ENCODE results near the gene ICAM4. TPM values are rescaled to one million over a fixed set of nuclear protein-coding genes. Genes with fewer than 3 reads are reported as not detected.
A peak's percentile ranks its signal among the peaks of the same experiment; 100 is the strongest.
"Not testable (repeated sequence)": the region's sequence is repeated elsewhere in the genome, so short reads cannot be mapped to it uniquely, and the experiment has no call there.

The ICAM4 gene

DNA sequence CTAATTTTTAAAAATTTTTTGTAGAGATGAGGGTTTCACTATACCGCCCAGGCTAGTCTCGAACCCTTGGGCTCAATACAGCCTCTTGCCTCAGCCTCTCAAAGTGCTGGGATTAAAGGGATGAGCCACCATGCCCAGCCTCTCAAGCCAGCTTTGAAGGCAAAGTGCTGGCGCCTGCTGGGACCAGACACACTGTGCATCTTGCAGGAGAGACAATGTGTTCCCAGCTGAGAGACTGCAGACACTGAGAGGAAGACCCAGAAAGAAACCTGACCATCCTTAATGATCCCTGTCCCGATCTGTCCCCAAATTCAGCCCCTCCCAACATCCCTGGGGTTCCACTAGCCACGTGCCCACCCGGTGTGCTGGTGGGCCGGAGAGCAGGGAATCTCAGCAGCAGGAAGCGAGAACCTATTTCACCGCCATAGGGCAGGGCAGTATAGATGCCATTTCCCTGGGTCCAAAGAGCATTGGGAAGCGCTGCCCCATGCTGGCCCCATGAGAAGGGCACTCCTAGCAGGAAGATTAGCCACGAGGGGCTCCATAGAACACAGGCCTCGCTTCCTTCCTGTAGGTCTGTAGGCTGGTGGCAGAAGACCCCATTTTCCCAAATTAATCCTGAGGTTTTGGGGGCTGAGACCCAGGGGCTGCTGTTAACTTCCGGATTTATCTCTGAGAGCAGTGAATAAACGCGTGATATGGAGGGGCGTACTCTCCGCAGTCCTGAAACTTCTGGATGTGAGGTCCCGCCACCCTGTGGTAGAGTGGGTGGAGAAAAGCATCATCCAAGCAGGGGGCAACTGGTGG is 45.6 kb downstream of the ICAM4 start:
- H3K9me3 ChIP-seq (replicated peaks; ENCODE audit: low read length), result no peaks in the 10 kb centered on the region
- H3K9ac ChIP-seq (ENCODE audit: low read depth, low read length), result peak overlapping the region; percentile 96
- H3K27me3 ChIP-seq (ENCODE audit: control insufficient read depth, insufficient read depth, low read length), result no peaks in the 10 kb centered on the region
- peak overlapping the region; percentile 94 for H3K4me3 ChIP-seq (ENCODE audit: low read length)
- H3K36me3 ChIP-seq (ENCODE audit: insufficient read depth, low read length), result peaks cover 29% of the 10 kb centered on the region
- H3K4me1 ChIP-seq (ENCODE audit: control insufficient read depth, insufficient read depth, low read length), result peaks cover 18% of the 10 kb centered on the region
- H3K4me2 ChIP-seq (ENCODE audit: low read length), result peak overlapping the region; percentile 92

DNA sequence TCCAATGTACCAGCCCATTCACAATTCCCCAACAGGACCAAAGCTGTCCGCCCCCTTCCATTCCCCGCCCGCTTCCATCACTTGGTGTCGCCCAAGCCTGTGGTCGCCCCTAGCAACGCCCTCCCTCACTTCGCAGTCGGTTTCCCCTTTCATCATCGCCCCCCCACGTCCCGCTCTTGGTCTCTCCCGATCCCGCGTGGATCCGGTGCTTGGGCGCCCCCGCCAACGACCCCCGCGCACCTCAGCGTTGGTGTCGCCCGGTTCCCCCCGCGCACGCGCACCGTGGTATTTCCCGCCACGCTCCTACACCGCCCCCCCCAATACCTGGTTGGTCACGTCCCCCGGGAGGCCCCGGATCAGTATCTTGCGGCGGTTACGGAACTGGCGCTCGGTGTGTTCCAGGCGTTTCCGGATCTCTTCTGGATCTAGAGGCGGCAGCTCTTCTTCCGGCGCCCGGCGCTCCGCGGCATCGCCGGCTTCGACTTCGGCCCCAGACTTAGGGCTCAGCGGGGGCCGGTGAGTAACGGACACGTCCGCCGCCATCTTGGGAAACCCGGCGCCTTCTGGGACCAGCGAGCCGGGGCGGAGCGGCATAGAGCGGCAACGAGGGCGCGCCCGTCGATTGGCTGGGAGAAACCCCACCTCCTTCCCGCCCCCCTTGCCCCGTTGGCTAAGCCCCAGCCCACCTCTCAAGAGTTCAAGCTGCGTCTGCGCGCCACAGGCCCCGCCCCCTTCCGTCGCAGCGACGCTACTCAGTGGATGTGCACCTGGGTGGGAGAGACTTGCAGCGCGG is 46.4 kb downstream of the ICAM4 start, which contains the start of gene RAVER1:
Gene RAVER1 (minus strand): TSS at position 565 of the 793 bp plus-strand sequence. CDS start 22 bp downstream, at position 543.
- H3K4me3 ChIP-seq (ENCODE audit: low read length), result peak within 1 kb of the TSS; percentile 94
- H3K9ac ChIP-seq (ENCODE audit: low read depth, low read length), result peak within 1 kb of the TSS; percentile 96
- H3K4me2 ChIP-seq (ENCODE audit: low read length), result peak within 1 kb of the TSS; percentile 99
- H3K4me1 ChIP-seq (ENCODE audit: control insufficient read depth, insufficient read depth, low read length), result peaks cover 18% of the 10 kb centered on the region
- H3K36me3 ChIP-seq (ENCODE audit: insufficient read depth, low read length), result peaks cover 21% of the 10 kb centered on the region
- no peaks in the 10 kb centered on the region for H3K27me3 ChIP-seq (ENCODE audit: control insufficient read depth, insufficient read depth, low read length)
- H3K9me3 ChIP-seq (replicated peaks; ENCODE audit: low read length), result no peaks in the 10 kb centered on the region

DNA sequence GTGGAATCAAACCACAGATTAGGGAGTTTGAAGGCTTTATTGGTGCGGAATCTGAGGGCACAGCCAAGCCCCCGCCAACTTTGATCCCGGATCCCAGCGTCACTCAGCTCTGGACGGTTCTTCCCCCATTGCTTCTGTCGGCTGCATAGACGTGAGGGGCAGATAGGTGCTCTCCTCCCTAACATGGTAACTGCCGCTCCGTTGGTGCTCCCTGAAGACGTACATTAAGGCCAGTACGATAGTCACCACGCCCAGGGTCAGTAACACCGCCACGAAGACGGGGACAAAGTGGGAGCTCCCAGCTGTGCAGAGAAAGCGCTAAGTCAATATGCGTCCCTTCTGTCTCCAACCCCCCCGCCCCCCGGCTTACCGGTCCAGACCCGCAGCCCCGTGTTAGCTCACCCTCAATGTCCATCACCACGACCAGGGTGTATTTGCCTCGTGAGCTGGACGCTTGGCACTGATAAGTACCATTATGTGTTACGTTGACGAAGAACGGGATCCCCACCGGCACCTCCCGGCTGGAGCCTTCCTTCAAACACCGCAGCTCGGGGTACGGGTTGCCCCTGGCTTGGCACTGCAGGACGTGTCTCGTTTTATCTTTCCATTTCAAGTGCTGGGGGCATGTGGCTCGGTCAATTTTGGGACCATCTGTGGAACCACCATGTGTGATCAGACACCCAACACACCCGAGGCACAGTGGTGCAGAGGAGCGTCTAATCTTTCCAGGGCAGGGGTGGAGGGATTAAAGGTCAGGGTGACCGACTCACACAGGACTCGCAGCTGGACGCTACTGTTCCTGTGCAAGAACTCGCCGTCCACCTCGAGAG is 47.2 kb downstream of the ICAM4 start:
- peaks cover 5% of the 10 kb centered on the region for H3K27me3 ChIP-seq (ENCODE audit: control insufficient read depth, insufficient read depth, low read length)
- peak overlapping the region; percentile 94 for H3K4me3 ChIP-seq (ENCODE audit: low read length)

DNA sequence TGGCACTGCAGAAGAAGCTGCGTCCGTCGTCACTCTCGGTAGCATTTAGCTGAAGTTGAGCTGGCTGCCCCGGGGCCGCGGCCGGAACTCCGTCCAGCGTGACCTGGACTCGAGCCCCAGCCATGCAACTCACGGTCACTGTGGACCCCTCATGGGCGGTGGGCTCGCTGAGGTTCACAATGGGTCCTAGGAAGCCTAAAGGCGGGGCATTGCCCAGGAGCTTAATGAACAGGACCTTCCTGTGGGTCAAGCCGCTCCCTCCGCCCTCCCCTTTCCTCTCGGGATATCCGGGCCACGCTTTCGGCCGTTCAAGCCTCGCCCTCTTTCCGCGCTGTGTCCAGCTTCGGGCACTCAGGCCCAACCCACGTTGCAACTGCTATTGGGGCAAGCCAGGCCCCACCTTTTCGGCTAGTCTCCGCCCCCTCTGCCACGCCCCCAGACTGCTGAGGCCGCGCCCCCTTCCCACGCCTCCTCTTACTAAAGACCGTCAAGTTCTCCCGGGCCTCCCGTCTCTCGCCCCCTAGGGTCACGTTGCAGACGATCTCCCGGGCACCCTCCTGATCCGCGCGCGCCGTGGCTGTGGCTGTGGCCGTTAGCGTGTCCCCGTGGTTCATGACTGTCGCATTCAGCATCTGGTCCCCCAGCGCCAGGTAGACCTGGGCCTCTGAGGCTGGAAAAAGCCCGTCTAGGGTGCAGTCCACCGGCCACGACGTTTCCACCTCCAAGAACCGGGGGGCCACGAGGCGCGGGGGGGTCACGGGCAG is 48.0 kb downstream of the ICAM4 start:
- Histone ChIP-seq H3K4me3 (ENCODE audit: low read length) (peak overlapping the region; percentile 94), H3K4me1 (ENCODE audit: control insufficient read depth, insufficient read depth, low read length) (peaks cover 18% of the 10 kb centered on the region), H3K36me3 (ENCODE audit: insufficient read depth, low read length) (peaks cover 6% of the 10 kb centered on the region), H3K9ac (ENCODE audit: low read depth, low read length) (peak overlapping the region; percentile 96), H3K9me3 (replicated peaks; ENCODE audit: low read length) (no peaks in the 10 kb centered on the region), H3K4me2 (ENCODE audit: low read length) (peak overlapping the region; percentile 99), H3K27me3 (ENCODE audit: control insufficient read depth, insufficient read depth, low read length) (peaks cover 5% of the 10 kb centered on the region)

More for the DNA sequence above, 47.2 kb downstream of the ICAM4 start:
- Histone ChIP-seq H3K4me1 (ENCODE audit: control insufficient read depth, insufficient read depth, low read length) (peaks cover 18% of the 10 kb centered on the region), H3K9me3 (replicated peaks; ENCODE audit: low read length) (no peaks in the 10 kb centered on the region), H3K4me2 (ENCODE audit: low read length) (peak overlapping the region; percentile 99), H3K9ac (ENCODE audit: low read depth, low read length) (peak overlapping the region; percentile 96), H3K36me3 (ENCODE audit: insufficient read depth, low read length) (peaks cover 13% of the 10 kb centered on the region)

DNA sequence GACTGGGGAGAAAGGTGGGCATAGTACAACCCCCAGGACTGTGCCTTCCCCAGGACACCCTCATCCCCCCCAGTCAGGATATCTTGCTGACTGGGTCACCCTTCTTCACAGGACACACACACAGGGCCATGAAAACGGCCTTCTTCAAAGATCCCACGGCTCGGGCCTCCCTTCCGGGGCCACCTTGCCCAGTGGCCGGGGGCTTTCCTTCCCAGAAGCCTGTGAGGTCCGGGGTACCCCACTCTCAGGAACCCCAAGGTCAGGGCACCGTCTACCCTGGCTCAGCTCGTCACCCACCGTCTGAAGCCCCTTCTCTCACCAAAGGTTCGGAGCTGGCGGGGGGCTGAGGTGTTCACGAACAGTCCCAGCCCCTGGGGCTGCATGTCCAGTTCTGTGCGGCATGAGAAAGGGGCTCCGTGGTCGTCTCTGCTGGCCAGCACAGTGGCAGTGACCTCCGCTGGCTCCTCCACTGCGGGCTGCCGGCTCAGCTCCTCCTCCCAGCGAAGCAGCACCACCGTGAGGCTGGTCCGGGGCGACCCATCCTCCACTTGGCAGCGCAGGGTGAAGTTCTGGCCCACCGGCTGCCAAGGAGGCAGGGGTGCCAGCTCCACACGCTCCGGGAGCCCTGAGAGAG is 48.7 kb downstream of the ICAM4 start:
- Histone ChIP-seq H3K9ac (ENCODE audit: low read depth, low read length) (no peak overlapping the region), H3K4me3 (ENCODE audit: low read length) (no peak overlapping the region), H3K4me1 (ENCODE audit: control insufficient read depth, insufficient read depth, low read length) (peaks cover 18% of the 10 kb centered on the region), H3K9me3 (replicated peaks; ENCODE audit: low read length) (no peaks in the 10 kb centered on the region), H3K4me2 (ENCODE audit: low read length) (peak overlapping the region; percentile 99), H3K36me3 (ENCODE audit: insufficient read depth, low read length) (peaks cover under 1% of the 10 kb centered on the region), H3K27me3 (ENCODE audit: control insufficient read depth, insufficient read depth, low read length) (peaks cover 5% of the 10 kb centered on the region)

DNA sequence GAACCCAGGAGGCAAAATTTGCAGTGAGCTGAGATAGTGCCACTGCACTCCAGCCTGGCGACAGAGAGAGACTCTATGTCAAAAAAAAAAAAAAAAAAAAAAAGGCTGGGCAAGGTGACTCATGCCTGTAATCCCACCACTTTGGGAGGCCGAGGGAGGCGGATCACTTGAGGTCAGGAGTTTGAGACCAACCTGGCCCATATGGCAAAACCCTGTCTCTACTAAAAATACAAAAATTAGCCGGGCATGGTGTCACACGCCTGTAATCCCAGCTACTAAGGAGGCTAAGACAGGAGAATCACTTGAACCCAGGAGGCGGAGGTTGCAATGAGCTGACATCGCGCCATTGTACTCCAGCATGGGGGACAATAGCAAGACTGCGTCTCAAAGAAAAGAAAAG is 50.0 kb downstream of the ICAM4 start:
- H3K9me3 ChIP-seq (replicated peaks; ENCODE audit: low read length); H3K36me3 ChIP-seq (ENCODE audit: insufficient read depth, low read length); H3K27me3 ChIP-seq (ENCODE audit: control insufficient read depth, insufficient read depth, low read length); H3K9ac ChIP-seq (ENCODE audit: low read depth, low read length); H3K4me2 ChIP-seq (ENCODE audit: low read length); H3K4me3 ChIP-seq (ENCODE audit: low read length): not testable (repeated sequence)
- H3K4me1 ChIP-seq (ENCODE audit: control insufficient read depth, insufficient read depth, low read length), result peaks cover 18% of the 10 kb centered on the region

Small RNAs within 50 kb of the gene (small RNA-seq; reads per million reads assigned to genes)
- gene AC011511.1, result not detected
- not detected for gene AC011511.4

Data from skeletal muscle satellite cell (primary cell).